ENCODE measurements around the gene ANKMY1.

Gene ANKMY1

GRCh38 chr2:240473211-240473610, 84.6 kb downstream of the ANKMY1 start:
- ATAC-seq: no peak
- DNase-seq: no peak

- ATAC-seq (no peak), DNase-seq (no peak)
These were observed 85.6 kb downstream of the ANKMY1 start for GRCh38 chr2:240472078-240472790.

GRCh38 chr2:240469740-240470139, 88.0 kb downstream of the ANKMY1 start:
- ATAC-seq (no peak), DNase-seq (no peak)

DNA sequence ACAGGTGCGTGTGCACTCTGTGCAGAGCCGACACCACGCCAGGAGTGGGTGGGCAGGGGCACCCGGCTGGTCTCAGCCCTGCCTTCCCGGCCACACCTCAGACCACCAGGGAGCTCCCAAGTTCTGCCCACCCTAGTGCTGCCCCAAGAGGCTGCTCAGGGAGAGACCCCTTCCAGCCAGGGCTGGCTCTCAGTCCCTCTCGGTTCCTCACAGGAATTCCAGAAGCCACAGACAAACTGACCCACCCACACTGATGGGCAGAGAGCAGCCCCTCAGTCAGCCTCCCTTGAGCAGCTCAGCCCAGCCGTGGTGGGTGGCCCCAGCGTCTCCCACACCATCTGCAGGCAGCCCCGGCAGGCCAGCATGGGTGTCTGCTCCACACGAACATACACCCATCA, 88.5 kb downstream of the ANKMY1 start:
- ATAC-seq (no peak), DNase-seq (no peak)

GRCh38 chr2:240468303-240469238, 89.2 kb downstream of the ANKMY1 start:
- DNase-seq (no peak), ATAC-seq (no peak)

- ATAC-seq (no peak), DNase-seq (no peak)
These were observed 90.0 kb downstream of the ANKMY1 start for GRCh38 chr2:240467659-240468302.

DNA sequence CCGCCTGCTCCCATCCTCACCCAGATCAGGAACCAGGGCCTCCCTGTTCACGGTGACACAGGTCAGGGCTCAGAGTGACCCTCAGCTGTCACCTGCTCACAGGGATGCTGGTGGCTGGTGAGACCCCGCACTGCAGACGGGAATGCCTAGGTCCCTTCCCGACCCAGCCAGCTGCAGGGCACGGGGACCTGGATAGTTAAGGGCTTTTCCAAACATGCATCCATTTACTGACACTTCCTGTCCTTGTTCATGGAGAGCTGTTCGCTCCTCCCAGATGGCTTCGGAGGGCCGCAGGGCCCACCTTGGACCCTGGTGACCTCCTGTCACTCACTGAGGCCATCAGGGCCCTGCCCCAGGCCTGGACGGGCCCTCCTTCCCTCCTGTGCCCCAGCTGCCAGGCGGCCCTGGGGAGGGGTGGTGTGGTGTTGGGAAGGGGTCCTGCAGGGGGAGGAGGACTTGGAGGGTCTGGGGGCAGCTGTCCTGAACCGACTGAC, 90.6 kb downstream of the ANKMY1 start:
- ATAC-seq: no peak
- no peak for DNase-seq

GRCh38 chr2:240466579-240467148, 91.1 kb downstream of the ANKMY1 start:
- ATAC-seq (no peak), DNase-seq (no peak)

DNA sequence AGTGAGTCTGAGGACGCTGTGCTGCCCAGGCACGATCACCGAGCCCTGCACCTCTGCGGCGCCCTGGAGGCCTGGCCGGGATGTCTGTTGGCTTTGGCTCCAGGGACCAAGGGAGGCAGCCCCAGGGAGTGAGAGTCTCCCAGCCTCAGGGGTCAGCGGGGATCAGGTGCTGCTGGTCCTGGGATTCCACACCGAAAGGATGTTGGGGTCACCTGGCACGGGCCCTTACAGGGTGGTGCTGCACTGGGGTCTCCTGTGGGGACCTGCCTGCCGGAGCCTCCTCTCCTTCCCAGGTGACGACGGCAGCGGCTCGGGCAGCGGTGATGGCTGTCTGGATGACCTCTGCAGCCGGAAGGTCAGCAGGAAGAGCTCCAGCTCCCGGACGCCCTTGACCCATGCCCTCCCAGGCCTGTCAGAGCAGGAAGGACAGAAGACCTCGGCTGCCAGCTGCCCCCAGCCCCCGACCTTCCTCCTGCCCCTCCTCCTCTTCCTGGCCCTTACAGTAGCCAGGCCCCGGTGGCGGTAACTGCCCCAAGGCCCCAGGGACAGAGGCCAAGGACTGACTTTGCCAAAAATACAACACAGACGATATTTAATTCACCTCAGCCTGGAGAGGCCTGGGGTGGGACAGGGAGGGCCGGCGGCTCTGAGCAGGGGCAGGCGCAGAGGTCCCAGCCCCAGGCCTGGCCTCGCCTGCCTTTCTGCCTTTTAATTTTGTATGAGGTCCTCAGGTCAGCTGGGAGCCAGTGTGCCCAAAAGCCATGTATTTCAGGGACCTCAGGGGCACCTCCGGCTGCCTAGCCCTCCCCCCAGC, 91.8 kb downstream of the ANKMY1 start:
- ATAC-seq (no peak), DNase-seq (no peak)

DNA sequence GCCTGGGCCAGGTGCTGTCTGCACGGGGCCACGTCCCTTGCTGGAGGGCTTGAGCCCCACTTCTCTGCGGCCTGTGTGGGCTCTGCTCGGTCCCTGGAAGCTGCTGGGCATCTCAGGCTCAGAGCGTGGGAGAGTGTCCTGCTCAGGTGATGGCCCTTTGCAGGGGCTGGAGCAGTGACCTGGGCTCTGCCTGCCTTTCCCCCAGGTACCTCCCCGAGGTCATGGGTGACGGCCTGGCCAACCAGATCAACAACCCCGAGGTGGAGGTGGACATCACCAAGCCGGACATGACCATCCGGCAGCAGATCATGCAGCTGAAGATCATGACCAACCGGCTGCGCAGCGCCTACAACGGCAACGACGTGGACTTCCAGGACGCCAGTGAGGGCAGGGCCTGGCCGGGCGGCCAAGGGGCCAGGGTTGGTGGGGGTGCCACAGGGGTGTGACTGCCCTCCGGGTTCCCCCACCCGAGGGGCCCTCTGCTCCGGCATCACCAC, 92.5 kb downstream of the ANKMY1 start:
- DNase-seq (no peak), ATAC-seq (no peak)

GRCh38 chr2:240464514-240465241, 93.1 kb downstream of the ANKMY1 start:
- ATAC-seq (no peak), DNase-seq (no peak)

- peak; percentile 1 for DNase-seq
- no peak for ATAC-seq
These were observed 93.8 kb downstream of the ANKMY1 start for GRCh38 chr2:240463866-240464481.

- DNase-seq (peak; percentile 1), ATAC-seq (no peak)
These were observed 94.4 kb downstream of the ANKMY1 start for GRCh38 chr2:240463274-240463865.

- DNase-seq: peak; percentile 1
- ATAC-seq: no peak
These were observed 95.0 kb downstream of the ANKMY1 start for GRCh38 chr2:240462707-240463273.

- ATAC-seq: no peak
- DNase-seq: peak; percentile 1
These were observed 95.6 kb downstream of the ANKMY1 start for GRCh38 chr2:240462073-240462706.

DNA sequence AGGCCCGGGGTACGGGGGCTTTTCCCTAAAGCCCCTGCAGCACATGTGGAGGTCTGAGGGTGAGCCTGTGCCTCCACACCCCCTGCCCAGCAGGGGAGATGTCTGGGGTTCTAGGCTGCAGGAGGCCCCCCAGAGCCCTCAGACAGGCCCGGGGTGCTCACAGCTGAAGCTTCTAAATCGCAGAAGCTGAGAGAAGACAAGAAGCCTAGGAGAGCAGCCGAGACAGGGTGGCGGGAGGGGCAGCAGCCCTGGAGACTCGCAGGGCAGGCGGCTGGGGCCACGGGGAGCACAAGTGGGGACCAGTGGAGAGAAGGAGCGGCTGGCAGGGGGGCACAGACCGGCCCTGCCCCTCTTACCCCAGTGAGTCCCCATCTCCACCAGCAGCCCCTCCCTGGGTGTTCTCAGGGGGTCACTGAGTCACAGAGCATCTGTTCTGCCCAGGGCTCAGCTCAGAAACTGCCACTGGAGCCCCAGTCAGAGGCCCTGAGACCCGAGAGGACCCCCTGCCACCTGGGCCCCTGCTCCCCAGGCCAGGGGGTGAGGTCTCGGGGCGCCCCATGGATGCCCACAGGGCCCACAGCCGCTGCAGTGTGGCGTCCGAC, 96.2 kb downstream of the ANKMY1 start:
- no peak for ATAC-seq
- no peak for DNase-seq

GRCh38 chr2:240460781-240461431, 96.9 kb downstream of the ANKMY1 start:
- ATAC-seq (no peak), DNase-seq (no peak)

GRCh38 chr2:240460253-240460711, 97.5 kb downstream of the ANKMY1 start:
- ATAC-seq (no peak), DNase-seq (no peak)
